ENCODE results near the gene RBPMS2. TPM values are rescaled to one million over a fixed set of nuclear protein-coding genes. Genes with fewer than 3 reads are reported as not detected.
A peak's percentile ranks its signal among the peaks of the same experiment; 100 is the strongest.

RBPMS2 gene
- total RNA-seq, 1 experiment from 2014 or later: 181 TPM

DNA sequence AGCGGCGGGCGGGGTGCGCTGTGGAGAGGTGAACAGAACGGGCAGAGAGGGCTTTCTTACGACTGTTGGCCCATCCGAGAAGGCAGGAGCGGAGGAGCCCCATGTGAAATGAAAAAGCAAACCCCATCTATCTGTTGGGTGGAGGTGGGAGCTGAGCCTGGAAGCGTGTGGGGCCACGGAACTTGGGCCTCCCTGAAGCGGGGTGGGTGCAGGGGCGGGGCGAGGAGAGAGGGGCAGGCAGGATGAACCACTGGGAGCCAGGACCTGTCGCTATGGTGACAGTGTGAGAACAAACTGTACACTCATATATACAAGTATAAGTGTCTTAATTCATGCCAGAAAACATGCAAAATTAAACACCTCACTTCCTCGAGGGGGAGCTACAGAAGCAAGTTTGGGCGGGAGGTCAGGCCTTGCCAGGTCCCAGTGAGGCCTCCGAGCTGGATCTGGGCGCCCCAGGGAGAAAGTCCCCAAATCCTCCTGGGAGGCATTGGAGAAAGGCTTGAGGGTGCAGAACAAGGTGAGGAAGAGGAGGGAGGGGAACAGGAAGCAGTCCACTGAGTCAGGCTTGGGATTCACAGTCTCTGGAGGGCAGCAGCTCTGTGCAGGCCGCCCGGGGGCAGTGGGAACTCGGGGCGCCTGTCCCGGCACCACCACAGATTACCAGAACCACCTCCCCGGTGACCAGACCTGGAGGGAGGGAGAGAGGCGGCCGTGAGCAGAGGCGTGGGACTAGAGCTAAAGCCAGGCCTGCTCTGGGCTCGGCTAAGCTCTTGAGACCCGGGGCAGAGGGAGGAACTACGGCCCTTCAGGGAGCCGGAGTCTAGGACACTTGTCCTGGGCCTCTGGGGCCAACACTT, 34.8 kb downstream of the RBPMS2 start:
- Histone ChIP-seq H2BK12ac (ENCODE audit: insufficient read length, low read depth, low read length) (no peak overlapping the region), H2AFZ (ENCODE audit: low read length) (no peak overlapping the region), H3K56ac (ENCODE audit: insufficient read length, low read depth, low read length) (no peak overlapping the region), H2BK15ac (ENCODE audit: low read depth, low read length) (no peak overlapping the region), H2BK120ac (ENCODE audit: low read depth, low read length, poor library complexity, severe bottlenecking) (no peak overlapping the region), H3K23ac (ENCODE audit: insufficient read length, low read depth, low read length) (no peak overlapping the region), H4K20me1 (ENCODE audit: control insufficient read depth, insufficient read depth, insufficient read length) (no peaks in the 10 kb centered on the region), H3K9me3 (ENCODE audit: control insufficient read depth, low read depth, low read length) (no peaks in the 10 kb centered on the region), H3K9ac (ENCODE audit: extremely low read depth, insufficient read length, low read length) (no peak overlapping the region), H3T11ph (ENCODE audit: low read length) (no peak overlapping the region), H2BK5ac (ENCODE audit: insufficient read length, low read length) (no peak overlapping the region), H3K4ac (ENCODE audit: low read depth, low read length) (no peak overlapping the region), H3K18ac (ENCODE audit: insufficient read length, low read depth, low read length) (no peak overlapping the region), H4K8ac (replicated peaks; ENCODE audit: insufficient read length, low read depth, low read length) (no peak overlapping the region), H4K91ac (ENCODE audit: insufficient read length, low read depth, low read length) (no peak overlapping the region), H2BK20ac (ENCODE audit: low read depth, low read length, poor library complexity, severe bottlenecking) (no peak overlapping the region), H3K4me1 (ENCODE audit: insufficient read depth, low read length) (no peaks in the 10 kb centered on the region), H3K79me2 (ENCODE audit: insufficient read depth, low read length) (peaks cover 2% of the 10 kb centered on the region; the same call in 1 of the 2 replicates), H4K5ac (ENCODE audit: insufficient read length, low read depth, low read length) (no peak overlapping the region), H3K23me2 (ENCODE audit: insufficient read length, low read depth, low read length, poor library complexity, severe bottlenecking) (no peaks in the 10 kb centered on the region), H3K14ac (ENCODE audit: insufficient read depth, low read length) (no peak overlapping the region), H3K4me2 (ENCODE audit: insufficient read depth, insufficient read length, low read length) (no peak overlapping the region), H3K27ac (ENCODE audit: insufficient read length, low read depth, low read length) (no peak overlapping the region), H2AK5ac (ENCODE audit: insufficient read length, low read length) (no peak overlapping the region), H3K27me3 (ENCODE audit: insufficient read depth, low read length) (no peaks in the 10 kb centered on the region), H3K79me1 (ENCODE audit: insufficient read depth, low read depth, low read length, poor library complexity, severe bottlenecking) (peaks cover 3% of the 10 kb centered on the region)
- H3K4me3 Mint-ChIP-seq: no peak overlapping the region
- WGBS (ENCODE audit: extremely low coverage, insufficient read length, low lambda C conversion rate): no CpG with 5 or more reads among the region's 31 CpGs
- H3K27ac Mint-ChIP-seq: peak overlapping the region in 2 of 3 experiments; percentile 75 to 77; a peak in 3 of 7 replicates
- H3K27me3 Mint-ChIP-seq (ENCODE audit: low read depth): no peaks in the 10 kb centered on the region; the same call in 1 of the 2 replicates
- no peak for DNase-seq
- peaks cover 43 to 74% (median 44%) of the 10 kb centered on the region in 3 experiments for H3K36me3 Mint-ChIP-seq (ENCODE audit: insufficient read depth in 1 of 3, low read depth in 3 of 3)
- TF ChIP-seq CTCF (conservative IDR thresholded peaks at IDR 0.05): no peak
- H3K9me3 Mint-ChIP-seq: no peaks in the 10 kb centered on the region
- peaks cover 0 to 6% of the 10 kb centered on the region in 2 experiments for H3K4me1 Mint-ChIP-seq
